NCI-H226 (cell line): ENCODE data around the gene SMIM5.
A peak's percentile ranks its signal among the peaks of the same experiment; 100 is the strongest.
"Not testable (repeated sequence)": the region's sequence is repeated elsewhere in the genome, so short reads cannot be mapped to it uniquely, and the experiment has no call there.

Experiments used
- DNase-seq: peaks from one replicate; pipeline ENCODE4 v3.0.0-alpha.2; 2015

The SMIM5 gene, protein sequence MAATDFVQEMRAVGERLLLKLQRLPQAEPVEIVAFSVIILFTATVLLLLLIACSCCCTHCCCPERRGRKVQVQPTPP

GRCh38 chr17:75632863-75633485 lies at the start of gene SMIM5:
Gene SMIM5 (plus strand): TSS chr17:75633434. CDS start chr17:75640202, 6,768 bp downstream.
- peak; percentile 92 for DNase-seq

- DNase-seq: no peak
Observed at GRCh38 chr17:75584849-75585175, 48.4 kb upstream of the SMIM5 start.

DNA sequence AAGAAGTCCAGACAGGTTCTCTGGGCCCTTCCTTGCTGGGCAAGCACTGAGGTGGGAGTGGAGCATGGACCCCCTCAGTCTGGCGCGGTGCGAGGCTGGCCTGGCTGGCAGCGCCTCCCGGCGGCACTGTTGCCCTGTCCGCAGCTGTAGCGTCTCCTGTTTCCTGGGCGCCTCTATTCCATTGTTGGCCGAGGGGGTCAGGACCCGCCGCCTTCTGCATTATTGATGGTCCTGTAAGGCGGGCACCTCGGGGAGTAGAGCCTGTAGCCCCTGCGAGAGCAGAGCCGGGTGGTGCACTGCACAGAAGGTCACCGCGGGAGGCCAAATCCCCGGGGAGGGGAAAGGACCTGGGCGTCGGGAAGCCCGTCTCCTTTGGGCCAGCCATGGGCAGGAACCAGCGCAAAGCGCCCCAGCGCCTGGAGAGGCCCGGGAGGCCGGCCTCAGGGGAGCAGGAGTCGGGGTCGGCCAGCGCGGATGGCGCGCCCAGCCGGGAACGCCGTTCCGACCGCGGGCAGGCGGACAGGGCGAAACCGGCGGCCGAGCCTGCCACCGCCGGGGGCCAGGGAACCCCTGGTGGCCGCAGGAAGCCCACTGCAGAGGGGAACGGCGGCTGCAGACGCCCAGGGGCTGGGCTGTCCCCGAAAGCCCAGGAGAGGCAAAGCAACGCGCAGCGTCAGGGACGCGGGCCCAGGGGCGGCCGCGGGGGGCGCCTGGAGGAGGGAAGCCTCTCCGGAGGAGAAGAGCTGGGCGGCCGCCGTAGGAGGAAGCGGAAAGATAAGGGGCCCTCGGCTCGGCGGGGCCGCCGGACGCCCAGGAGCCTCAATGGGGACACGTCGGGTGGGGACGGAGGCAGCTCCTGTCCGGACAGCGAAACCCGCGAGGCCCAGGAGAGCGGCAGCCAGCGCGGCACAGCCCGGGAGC lies 45.3 kb upstream of the SMIM5 start, which contains the start of gene MYO15B:
TSS of gene MYO15B (plus strand) at position 126 of the 921 bp plus-strand sequence. CDS start at position 384, 258 bp downstream.
- DNase-seq: no peak

DNA sequence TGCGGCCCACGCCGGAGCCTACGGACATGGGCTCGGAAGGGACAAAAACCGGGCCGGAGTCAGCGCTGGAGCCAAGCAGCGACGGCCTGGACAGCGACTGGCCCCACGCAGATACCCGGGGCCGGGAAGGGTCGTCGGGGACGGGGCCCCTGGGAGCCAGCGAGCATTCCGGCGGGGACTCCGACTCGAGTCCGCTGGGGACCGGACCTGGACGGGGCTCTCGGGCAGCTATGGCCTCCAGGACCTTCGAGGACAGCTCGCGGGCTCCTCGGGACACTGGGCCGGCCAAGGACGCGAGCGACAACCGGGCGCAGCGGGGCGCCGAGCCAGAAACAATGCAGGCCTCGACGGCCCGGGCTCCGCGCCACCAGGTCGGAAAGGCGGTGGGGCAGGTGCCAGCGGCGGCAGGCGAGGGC lies 44.6 kb upstream of the SMIM5 start:
- DNase-seq: no peak

GRCh38 chr17:75589012-75589918 lies 44.0 kb upstream of the SMIM5 start:
- DNase-seq: peak; percentile 55

DNA sequence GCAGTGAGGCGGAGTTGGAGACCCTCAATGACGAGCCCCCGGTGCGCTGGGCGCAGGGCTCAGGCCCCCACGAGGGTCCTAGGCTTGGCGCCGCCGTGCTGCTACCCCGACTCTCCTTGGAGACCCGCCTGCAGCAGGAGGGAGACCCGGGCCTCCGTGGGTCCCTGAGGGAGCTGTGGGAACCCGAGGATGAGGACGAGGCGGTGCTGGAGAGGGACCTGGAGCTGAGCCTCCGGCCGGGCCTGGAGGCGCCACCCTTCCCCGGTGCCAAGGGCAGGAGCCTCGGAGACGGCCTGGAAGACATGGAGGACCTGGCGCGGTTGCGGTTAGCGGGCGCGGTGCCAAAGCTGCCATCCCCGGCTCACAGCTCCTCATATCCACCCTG lies 43.3 kb upstream of the SMIM5 start:
- no peak for DNase-seq

- DNase-seq: no peak
Observed at GRCh38 chr17:75590314-75590761, 42.9 kb upstream of the SMIM5 start.

DNA sequence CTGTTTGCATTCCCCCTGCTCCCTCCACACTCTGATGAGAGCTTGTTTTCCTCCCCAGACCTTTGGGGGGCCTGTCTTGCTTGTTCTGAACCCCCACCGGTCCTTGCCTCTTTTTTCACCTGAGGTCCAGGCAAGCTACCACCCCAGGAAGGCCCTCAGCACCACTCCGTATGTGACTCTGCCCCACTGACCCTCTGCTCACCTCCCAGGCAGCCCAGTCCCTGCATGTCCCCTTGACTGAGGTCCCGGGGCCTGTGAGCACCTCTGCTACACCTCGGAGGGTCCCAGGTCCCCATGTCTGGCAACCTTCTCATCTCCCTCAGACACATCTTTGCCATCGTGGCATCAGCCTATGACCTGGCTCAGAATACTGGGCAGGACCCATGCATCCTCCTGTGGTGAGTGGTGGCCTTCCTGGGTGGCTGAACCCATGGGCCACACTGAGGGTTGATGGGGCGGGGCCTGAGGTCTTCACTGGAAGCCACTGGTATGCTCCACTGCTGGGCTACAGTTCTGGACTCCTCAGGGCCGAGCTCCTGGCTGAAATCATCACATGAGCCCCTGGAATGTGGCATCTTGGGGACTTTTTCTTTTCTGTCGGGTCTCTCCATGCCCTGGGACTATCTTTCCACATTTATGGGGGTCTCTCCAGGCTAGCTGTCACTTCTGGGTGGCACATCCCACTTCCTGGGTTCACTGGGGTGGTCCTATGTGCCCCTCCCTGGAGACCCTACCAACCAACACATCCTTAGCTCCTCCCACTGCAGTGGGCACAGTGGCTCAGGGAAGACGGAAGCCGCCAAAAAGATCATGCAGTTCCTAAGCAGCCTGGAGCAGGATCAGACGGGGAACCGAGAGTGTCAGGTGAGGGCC lies 42.1 kb upstream of the SMIM5 start:
- no peak for DNase-seq

DNA sequence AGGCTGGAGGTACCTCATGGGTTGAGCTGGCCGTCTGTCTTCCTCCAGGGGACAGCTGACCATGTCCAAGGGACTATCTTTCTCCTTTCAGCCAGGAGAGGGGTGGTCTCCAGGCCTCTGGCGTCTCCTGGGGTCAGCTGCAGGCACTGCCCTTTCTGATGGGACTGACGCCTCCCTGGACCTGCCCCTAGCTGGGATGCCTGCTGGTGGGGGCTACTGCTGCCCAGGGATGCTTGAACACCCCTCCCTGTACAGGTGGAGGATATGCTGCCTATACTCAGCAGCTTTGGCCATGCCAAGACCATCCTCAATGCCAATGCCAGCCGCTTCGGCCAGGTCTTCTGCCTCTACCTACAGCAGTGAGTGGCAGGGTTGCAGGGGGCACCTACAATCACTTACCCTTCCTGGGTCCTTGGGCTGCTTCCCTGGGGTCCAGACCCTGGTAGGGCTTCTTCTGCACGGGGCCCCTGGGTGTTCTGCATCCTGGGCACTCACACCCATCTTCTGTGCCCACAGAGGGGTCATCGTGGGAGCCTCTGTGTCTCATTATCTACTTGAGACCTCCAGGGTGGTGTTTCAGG lies 41.4 kb upstream of the SMIM5 start:
- DNase-seq: no peak

DNA sequence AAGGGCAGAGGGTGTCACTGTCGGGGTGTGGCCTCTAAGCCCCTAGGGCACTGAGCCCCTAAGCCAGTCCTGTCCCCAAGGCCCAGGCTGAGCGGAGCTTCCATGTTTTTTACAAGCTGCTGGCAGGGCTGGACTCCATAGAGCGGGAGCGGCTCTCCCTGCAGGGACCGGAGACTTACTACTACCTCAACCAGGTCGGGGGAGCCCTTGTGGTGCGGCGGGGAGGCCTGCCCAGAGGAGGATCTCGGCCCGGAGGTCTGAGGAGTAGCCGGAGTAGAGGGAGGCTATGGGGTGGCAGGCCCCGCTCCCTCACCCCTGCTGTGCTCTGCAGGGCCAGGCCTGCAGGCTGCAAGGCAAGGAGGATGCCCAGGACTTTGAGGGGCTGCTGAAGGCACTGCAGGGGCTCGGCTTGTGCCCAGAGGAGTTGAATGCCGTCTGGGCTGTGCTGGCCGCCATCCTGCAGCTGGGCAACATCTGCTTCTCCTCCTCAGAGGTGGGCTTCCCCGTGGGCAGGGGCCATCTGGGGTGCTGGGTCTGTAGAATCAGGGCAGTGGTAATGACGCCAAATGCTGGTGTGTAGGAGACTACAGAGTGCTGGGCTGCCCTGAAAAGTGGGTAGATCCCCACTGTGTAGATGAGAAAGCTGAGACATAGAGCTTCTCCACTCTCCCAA lies 40.8 kb upstream of the SMIM5 start:
- DNase-seq: no peak

DNA sequence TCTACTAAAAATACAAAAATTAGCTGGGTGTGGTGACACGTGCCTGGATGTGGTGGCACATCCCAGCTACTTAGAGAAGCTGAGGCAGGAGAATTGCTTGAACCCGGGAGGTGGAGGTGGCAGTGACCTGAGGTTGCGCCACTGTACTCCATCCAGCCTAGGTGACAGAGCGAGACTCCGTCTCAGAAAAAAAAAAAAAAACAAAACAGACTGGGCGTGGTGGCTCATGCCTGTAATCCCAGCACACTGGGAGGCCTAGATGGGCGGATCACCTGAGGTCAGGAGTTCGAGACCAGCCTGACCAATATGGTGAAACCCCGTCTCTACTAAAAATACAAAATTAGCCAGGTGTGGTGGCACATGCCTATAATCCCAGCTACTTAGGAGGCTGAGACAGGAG lies 39.8 kb upstream of the SMIM5 start:
- not testable (repeated sequence) for DNase-seq

DNA sequence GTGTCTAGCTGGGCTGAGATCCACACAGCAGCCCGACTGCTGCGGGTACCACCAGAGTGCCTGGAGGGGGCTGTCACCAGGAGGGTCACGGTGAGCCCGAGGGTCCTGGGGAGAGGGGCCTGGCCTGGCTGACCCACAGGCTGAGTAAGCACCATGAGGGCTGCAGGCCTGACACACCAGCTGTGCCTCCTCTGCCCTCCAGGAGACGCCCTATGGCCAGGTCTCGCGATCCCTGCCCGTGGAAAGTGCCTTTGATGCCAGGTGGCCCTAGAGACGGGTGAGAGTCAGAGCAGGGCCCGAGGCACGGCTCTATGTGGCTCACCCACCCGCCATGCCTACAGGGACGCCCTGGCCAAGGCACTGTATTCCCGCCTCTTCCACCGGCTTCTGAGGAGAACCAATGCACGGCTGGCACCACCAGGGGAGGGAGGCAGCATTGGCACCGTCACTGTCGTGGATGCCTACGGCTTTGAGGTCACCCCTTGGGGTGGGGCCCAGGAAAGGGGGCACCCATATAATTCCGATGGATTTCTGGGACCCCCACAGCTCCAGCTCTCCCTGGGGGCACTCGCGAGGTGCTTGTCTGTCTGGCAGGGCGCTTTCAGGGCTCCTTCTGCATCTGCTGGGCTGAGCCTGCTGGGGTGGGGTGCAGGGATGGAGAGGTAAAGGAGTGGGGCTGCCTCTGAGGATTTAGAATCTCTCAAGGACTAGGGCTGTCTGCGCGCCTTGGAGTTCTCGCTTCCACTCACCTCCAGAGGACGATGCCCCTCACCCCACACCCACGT lies 38.5 kb upstream of the SMIM5 start:
- no peak for DNase-seq

- no peak for DNase-seq
Observed at GRCh38 chr17:75595284-75595919, 37.8 kb upstream of the SMIM5 start.

DNA sequence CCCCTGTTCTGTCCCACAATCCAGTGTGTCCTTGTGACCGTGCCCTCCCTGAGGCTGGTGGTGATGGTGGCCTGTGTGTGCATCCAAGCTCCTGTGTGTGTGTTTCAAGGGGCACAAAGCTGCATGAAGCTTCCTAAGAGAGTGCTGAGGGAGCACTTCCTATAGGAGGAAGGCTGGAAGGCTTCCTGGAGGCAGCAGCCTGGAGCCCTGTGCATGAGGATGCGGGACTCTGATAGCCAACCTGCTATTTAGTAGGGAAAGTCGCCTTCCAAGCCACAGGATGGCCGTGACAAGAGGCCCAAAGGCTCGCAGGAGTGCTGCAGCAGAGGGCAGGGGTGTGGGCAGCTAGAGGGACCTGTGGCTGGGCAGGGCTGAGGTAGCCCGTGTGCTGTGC lies 37.3 kb upstream of the SMIM5 start:
- no peak for DNase-seq

DNA sequence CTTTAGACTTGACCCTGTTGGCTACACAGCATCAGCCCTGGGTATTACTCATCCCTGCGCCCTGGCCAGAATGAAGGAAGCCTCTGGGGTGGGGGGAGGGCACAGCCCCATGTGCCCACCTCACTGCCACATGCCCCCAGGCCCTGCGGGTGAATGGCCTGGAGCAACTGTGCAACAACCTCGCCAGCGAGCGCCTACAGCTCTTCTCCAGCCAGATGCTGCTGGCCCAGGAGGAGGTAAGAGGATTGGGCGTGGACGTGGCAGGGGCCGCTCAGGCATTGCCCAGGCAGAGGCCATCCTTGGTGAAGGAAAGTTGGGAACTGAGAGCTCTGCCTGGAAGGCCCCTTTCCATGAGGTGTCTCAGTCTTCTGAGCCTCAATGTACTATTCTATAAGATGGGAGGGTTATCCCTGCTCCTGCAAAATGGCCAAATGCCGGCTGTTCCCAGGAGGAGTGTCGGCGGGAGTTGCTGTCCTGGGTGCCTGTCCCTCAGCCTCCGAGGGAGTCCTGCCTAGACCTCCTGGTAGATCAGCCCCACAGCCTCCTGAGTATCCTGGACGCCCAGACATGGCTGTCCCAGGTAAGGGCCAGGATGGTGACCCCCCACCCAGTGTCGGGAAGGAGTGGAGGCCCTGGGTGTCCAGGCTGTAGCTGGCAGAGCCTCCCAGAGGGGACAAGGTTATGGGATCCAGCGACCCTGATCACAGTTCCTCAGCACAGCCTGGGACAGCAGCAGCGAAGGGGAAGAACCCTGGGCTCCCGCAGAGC lies 36.7 kb upstream of the SMIM5 start:
- DNase-seq: no peak

DNA sequence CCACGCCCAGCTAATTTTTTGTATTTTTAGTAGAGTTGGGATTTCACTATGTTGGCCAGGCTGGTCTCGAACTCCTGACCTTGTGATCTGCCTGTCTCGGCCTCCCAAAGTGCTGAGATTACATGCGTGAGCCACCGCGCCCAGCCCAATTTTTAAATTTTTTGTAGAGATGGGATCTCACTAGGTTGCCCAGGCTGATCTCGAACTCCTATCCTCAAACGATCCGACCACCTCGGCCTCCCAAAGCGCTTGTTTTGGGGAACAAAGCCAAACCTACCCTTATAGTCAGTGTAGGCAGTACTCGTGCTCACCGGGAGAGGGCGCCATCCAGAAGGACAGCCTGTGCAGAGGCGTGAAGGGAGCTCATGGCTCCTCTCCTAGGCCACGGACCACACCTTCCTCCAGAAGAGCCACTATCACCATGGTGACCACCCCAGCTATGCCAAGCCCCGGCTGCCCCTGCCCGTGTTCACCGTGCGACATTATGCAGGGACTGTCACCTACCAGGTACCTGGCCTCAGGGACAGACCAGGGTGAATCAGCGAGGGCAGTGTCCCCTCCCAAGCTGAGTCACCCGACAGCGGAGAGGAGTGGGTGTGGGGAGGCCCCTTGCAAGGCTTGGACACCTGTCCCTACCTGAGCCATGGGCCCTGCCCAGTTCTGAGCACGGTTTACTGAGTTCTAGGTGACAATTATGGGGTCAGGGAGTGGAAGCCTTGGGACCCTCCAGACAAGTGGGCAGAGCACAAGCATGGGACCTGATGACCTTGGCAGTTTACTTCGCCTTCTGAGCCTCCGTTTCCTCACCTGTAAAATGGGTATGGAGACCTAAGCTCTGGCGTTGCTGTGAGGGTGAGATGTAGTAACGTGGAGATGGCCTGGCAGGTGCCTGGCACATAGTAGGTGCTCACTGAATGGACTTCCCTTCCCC lies 31.9 kb upstream of the SMIM5 start:
- peak; percentile 24 for DNase-seq

- no peak for DNase-seq
Observed at GRCh38 chr17:75602644-75603043, 30.6 kb upstream of the SMIM5 start.

DNA sequence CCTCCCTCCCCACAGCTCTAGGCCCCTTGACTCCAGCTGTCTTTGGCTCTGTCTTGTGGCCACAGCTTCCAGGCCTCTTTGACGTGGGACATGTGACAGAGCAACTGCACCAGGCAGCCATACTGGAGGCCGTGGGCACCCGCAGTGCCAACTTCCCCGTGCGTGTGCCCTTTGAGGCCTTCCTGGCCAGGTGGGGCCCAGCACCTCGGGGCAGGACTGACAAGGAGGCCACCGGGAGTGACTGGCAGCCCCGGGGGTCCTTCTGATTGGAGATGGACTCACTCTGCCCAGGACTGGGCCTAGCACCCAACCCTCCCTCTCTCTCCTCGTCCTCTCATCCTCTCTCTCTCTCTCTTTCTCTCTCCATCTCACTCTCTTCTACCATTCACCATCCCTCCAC lies 30.1 kb upstream of the SMIM5 start:
- no peak for DNase-seq
